GM21737 (cell line): ENCODE measurements around the gene SEC61A1.
A peak's percentile ranks its signal among the peaks of the same experiment; 100 is the strongest.

Experiments
- ATAC-seq: cut with Tn5 transposase; IDR thresholded peaks from one replicate; pipeline ENCODE4 v1.9.1; 2021; ENCODE audit warnings: mild to moderate bottlenecking, moderate library complexity; ENCODE audit not compliant: unreplicated experiment

The SEC61A1 gene

GRCh38 chr3:128051837-128052594, at the start of gene SEC61A1:
SEC61A1 (plus strand) TSS chr3:128052437; CDS start chr3:128052553, 116 bp downstream.
- ATAC-seq: peak; percentile 94

GRCh38 chr3:128004661-128005060, 47.6 kb upstream of the SEC61A1 start:
- no peak for ATAC-seq

GRCh38 chr3:128006061-128007032, 45.9 kb upstream of the SEC61A1 start:
- ATAC-seq: no peak

GRCh38 chr3:128007033-128007424, 45.2 kb upstream of the SEC61A1 start:
- ATAC-seq: no peak

GRCh38 chr3:128009952-128010846, 42.0 kb upstream of the SEC61A1 start:
- no peak for ATAC-seq

- ATAC-seq: no peak
Measured at GRCh38 chr3:128011140-128011539, 41.1 kb upstream of the SEC61A1 start.

GRCh38 chr3:128012050-128012449, 40.2 kb upstream of the SEC61A1 start:
- no peak for ATAC-seq

GRCh38 chr3:128014548-128014947, 37.7 kb upstream of the SEC61A1 start:
- no peak for ATAC-seq

- no peak for ATAC-seq
Measured at GRCh38 chr3:128016502-128016901, 35.7 kb upstream of the SEC61A1 start.

GRCh38 chr3:128021768-128022372, 30.4 kb upstream of the SEC61A1 start:
- no peak for ATAC-seq

- no peak for ATAC-seq
Measured at GRCh38 chr3:128033102-128033501, 19.1 kb upstream of the SEC61A1 start.

GRCh38 chr3:128036119-128036518, 16.1 kb upstream of the SEC61A1 start:
- ATAC-seq: no peak

- ATAC-seq: no peak
Measured at GRCh38 chr3:128040041-128040440, 12.2 kb upstream of the SEC61A1 start.

GRCh38 chr3:128040660-128041059, 11.6 kb upstream of the SEC61A1 start:
- ATAC-seq: no peak

- ATAC-seq: no peak
Measured at GRCh38 chr3:128041344-128041743, 10.9 kb upstream of the SEC61A1 start.

GRCh38 chr3:128050597-128050996, 1.6 kb upstream of the SEC61A1 start:
- no peak for ATAC-seq

- no peak for ATAC-seq
Measured at GRCh38 chr3:128051459-128051836, 789 bp upstream of the SEC61A1 start.

GRCh38 chr3:128052595-128053351, 536 bp downstream of the SEC61A1 start:
- ATAC-seq: no peak

GRCh38 chr3:128053614-128054013, 1.4 kb downstream of the SEC61A1 start:
- ATAC-seq: no peak

- no peak for ATAC-seq
Measured at GRCh38 chr3:128054367-128054766, 2.1 kb downstream of the SEC61A1 start.
